HG03060 (cell line): ENCODE data around the gene TMEM140.
"Not testable (repeated sequence)": the region's sequence is repeated elsewhere in the genome, so short reads cannot be mapped to it uniquely, and the experiment has no call there.

Source experiments
- ATAC-seq: cut with Tn5 transposase; IDR thresholded peaks from one replicate; pipeline ENCODE4 v1.9.1; 2021; ENCODE audit warnings: low read depth, moderate number of reproducible peaks; ENCODE audit not compliant: unreplicated experiment

The TMEM140 gene

GRCh38 chr7:135211946-135212685 is 64.2 kb downstream of the TMEM140 start:
- ATAC-seq = not testable (repeated sequence)

- no peak for ATAC-seq
Measured at GRCh38 chr7:135213831-135214230, 66.0 kb downstream of the TMEM140 start.

GRCh38 chr7:135215180-135215579 is 67.3 kb downstream of the TMEM140 start:
- no peak for ATAC-seq

- ATAC-seq = no peak
Measured at GRCh38 chr7:135215698-135216097, 67.8 kb downstream of the TMEM140 start.
